Activated CD4-positive, alpha-beta T cell treated with anti-CD3 and anti-CD28 coated beads for 36 hours (primary cell): ENCODE data around the gene ACSS2. TPM values are rescaled to one million over a fixed set of nuclear protein-coding genes. Genes with fewer than 3 reads are reported as not detected.

ENCODE experiments used
- total RNA-seq, 2 experiments: library from RNA; stranded (reverse); gene quantifications; one replicate each; pipeline ENCODE4 v1.2.3, GENCODE V29; 2021

Gene ACSS2
- total RNA-seq, 2 experiments from 2014 or later: 29.9 to 35.1 TPM

Other genes starting within 250 kb of the ACSS2 start
- gene PIGU, start 199.5 kb upstream of the ACSS2 start, total RNA-seq: 10 to 100 TPM; 21.1 to 28.2 TPM
- 1 to 10 TPM; 2.2 to 2.3 TPM for gene TP53INP2, start 172.3 kb upstream of the ACSS2 start, total RNA-seq
- gene NCOA6, start 51.0 kb upstream of the ACSS2 start, total RNA-seq: 10 to 100 TPM; 20.3 to 31.1 TPM
- 10 to 100 TPM; 12.7 to 15.0 TPM for gene GGT7, start 3.8 kb upstream of the ACSS2 start, total RNA-seq
- gene GSS, start 79.2 kb downstream of the ACSS2 start, total RNA-seq: 10 to 100 TPM; 58.7 to 59.5 TPM
- gene MYH7B, start 79.3 kb downstream of the ACSS2 start, total RNA-seq: under 1 TPM; 0.23 to 0.40 TPM
- 10 to 100 TPM; 36.0 to 39.6 TPM for gene TRPC4AP, start 216.2 kb downstream of the ACSS2 start, total RNA-seq